HG03571 (cell line): Measurements from ENCODE around the gene CHRNB4.
"Not testable (repeated sequence)": the region's sequence is repeated elsewhere in the genome, so short reads cannot be mapped to it uniquely, and the experiment has no call there.

Experiments
- ATAC-seq: cut with Tn5 transposase; IDR thresholded peaks from one replicate; pipeline ENCODE4 v1.9.1; 2021; ENCODE audit not compliant: unreplicated experiment

The CHRNB4 gene

GRCh38 chr15:78618064-78618463 is 22.9 kb downstream of the CHRNB4 start:
- ATAC-seq, result no peak

GRCh38 chr15:78617516-78617915 is 23.5 kb downstream of the CHRNB4 start:
- no peak for ATAC-seq

- no peak for ATAC-seq
Measured at GRCh38 chr15:78617076-78617475, 23.9 kb downstream of the CHRNB4 start.

- no peak for ATAC-seq
Measured at GRCh38 chr15:78616506-78616905, 24.5 kb downstream of the CHRNB4 start.

- no peak for ATAC-seq
Measured at GRCh38 chr15:78615151-78615589, 25.8 kb downstream of the CHRNB4 start.

GRCh38 chr15:78614021-78614420 is 27.0 kb downstream of the CHRNB4 start:
- no peak for ATAC-seq

- not testable (repeated sequence) for ATAC-seq
Measured at GRCh38 chr15:78609551-78609950, 31.5 kb downstream of the CHRNB4 start.

- ATAC-seq, result no peak
Measured at GRCh38 chr15:78605680-78606079, 35.3 kb downstream of the CHRNB4 start.

- ATAC-seq, result no peak
Measured at GRCh38 chr15:78605201-78605600, 35.8 kb downstream of the CHRNB4 start.

GRCh38 chr15:78604420-78604819 is 36.6 kb downstream of the CHRNB4 start:
- no peak for ATAC-seq

GRCh38 chr15:78603467-78603866 is 37.5 kb downstream of the CHRNB4 start:
- ATAC-seq, result no peak

GRCh38 chr15:78599189-78599588 is 41.8 kb downstream of the CHRNB4 start:
- ATAC-seq, result no peak

GRCh38 chr15:78598348-78598747 is 42.7 kb downstream of the CHRNB4 start:
- ATAC-seq, result no peak

GRCh38 chr15:78597583-78597982 is 43.4 kb downstream of the CHRNB4 start:
- ATAC-seq, result no peak

GRCh38 chr15:78574944-78575343 is 66.1 kb downstream of the CHRNB4 start:
- ATAC-seq, result no peak
